Activated CD8-positive, alpha-beta memory T cell treated with anti-CD3 and anti-CD28 coated beads, Interleukin-2, amount 50 U/mL, for 4 hours (primary cell): ENCODE measurements around the gene RPS17.
"Not testable (repeated sequence)": the region's sequence is repeated elsewhere in the genome, so short reads cannot be mapped to it uniquely, and the experiment has no call there.

Experiments used
- DNase-seq: peaks from one replicate; pipeline ENCODE4 v3.0.0-alpha.2; 2020

Gene RPS17

DNA sequence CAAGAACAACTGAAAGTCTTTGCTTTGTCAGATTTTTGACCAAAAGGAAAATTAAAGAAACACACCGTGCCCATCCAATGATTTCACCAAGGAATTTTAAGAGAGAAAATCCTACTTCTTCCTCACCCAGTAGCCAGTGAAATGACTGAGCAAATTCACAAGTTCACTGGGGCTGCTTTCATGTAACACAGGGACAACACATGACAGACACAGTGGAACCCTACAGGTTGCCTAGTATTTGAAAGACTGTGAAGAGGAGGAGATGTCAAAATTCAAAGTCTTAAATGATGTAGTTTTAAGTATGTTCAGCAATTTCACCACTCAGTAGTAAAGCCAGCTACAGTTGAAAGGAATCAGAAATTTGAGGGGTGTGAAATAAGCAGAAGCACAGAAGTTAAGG is 33.2 kb downstream of the RPS17 start:
- DNase-seq: not testable (repeated sequence)

GRCh38 chr15:82505842-82506241 is 34.4 kb downstream of the RPS17 start:
- not testable (repeated sequence) for DNase-seq

DNA sequence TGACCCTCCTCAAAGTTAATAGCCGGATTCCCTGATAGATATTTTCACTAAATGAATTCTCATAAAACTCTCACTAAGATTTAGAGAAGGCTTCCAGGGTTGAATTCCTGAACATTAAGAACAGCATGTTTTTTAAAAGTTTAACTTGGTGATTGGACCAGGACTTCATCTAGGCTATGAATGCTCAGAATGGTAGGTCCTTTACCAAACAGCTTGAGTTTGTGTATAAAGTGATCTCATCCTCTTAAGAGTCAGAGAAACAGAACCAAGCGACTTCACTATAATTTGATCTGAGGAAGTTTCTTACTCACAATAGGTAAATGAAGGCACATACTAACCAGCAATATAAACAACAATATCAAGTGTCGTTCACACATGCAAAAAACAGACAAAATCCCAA is 36.2 kb downstream of the RPS17 start:
- not testable (repeated sequence) for DNase-seq

GRCh38 chr15:82502700-82503339 is 37.4 kb downstream of the RPS17 start:
- not testable (repeated sequence) for DNase-seq

GRCh38 chr15:82500772-82501171 is 39.5 kb downstream of the RPS17 start:
- DNase-seq: not testable (repeated sequence)

GRCh38 chr15:82497978-82498377 is 42.3 kb downstream of the RPS17 start:
- DNase-seq: not testable (repeated sequence)

GRCh38 chr15:82488250-82488649 is 52.0 kb downstream of the RPS17 start:
- not testable (repeated sequence) for DNase-seq

DNA sequence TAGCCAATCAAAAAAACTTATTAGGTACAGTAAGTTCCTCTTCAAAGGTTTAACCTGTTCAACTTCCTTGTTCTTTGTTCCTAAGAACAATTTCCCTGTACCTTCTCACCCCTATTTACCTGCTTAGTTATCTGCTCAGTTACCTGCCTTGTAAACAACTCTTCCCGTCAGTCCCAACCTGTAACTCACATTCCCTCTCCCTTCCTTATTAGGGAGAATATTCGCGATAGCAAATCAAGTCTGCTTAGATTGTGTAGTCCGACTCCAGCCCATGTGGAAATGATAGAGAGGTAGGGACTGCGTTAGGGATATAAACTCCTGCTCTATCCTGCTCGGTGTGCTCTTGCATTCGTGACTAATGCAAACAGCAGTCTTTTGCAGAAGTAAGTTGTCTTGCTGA is 53.2 kb downstream of the RPS17 start:
- not testable (repeated sequence) for DNase-seq
